T47D (cell line): ENCODE data around the gene DNAJC17.

Experiments used
- DNase-seq, 2 experiments: peaks; one replicate each; pipeline versions ENCODE4 v3.0.0 to v3.0.0-alpha.2; 2011 to 2012; ENCODE audit warnings: low read depth in 1 of 2, low spot score in 1 of 2
- JUND ChIP-seq: IDR thresholded peaks from 2 replicates; pipeline ENCODE4 v1.6.1; 2012; ENCODE audit warnings: low read depth
- in situ Hi-C: cut with HindIII; loops from 2 replicates; pipeline ENCODE4 v1.10.0; 2016; ENCODE audit warnings: low sequenced_read_pairs, low pct_unique_long_range_greater_than_20kb

Gene DNAJC17

GRCh38 chr15:40843885-40844695 is 36.8 kb upstream of the DNAJC17 start, which contains the start of gene SPINT1:
SPINT1 (plus strand) TSS chr15:40844048; CDS start chr15:40844555, 507 bp downstream.
- TF ChIP-seq JUND: no peak
- in situ Hi-C loops: no loop called here
- DNase-seq: peak; percentile 67 to 85

GRCh38 chr15:40843261-40843884 is 36.1 kb upstream of the DNAJC17 start:
- TF ChIP-seq JUND: no peak
- DNase-seq: no peak
- in situ Hi-C loops: no loop called here

GRCh38 chr15:40841741-40842140 is 34.5 kb upstream of the DNAJC17 start:
- no peak for DNase-seq
- in situ Hi-C loops: no loop called here

GRCh38 chr15:40838756-40839155 is 31.5 kb upstream of the DNAJC17 start:
- no peak for DNase-seq
- in situ Hi-C loops: no loop called here
- TF ChIP-seq JUND: no peak

More at GRCh38 chr15:40841741-40842140, 34.5 kb upstream of the DNAJC17 start:
- no peak for TF ChIP-seq JUND

GRCh38 chr15:40836020-40836419 is 28.7 kb upstream of the DNAJC17 start:
- no peak for DNase-seq
- in situ Hi-C loops: no loop called here
- no peak for TF ChIP-seq JUND

GRCh38 chr15:40832903-40833302 is 25.6 kb upstream of the DNAJC17 start:
- DNase-seq: no peak
- in situ Hi-C loops: no loop called here

GRCh38 chr15:40831861-40832260 is 24.6 kb upstream of the DNAJC17 start:
- in situ Hi-C loops: no loop called here
- no peak for TF ChIP-seq JUND

More at GRCh38 chr15:40832903-40833302, 25.6 kb upstream of the DNAJC17 start:
- no peak for TF ChIP-seq JUND

GRCh38 chr15:40830884-40831283 is 23.6 kb upstream of the DNAJC17 start:
- peak in 1 of 2 experiments; percentile 29 for DNase-seq
- no peak for TF ChIP-seq JUND

More at GRCh38 chr15:40831861-40832260, 24.6 kb upstream of the DNAJC17 start:
- DNase-seq: no peak

GRCh38 chr15:40829115-40829514 is 21.8 kb upstream of the DNAJC17 start:
- TF ChIP-seq JUND: no peak
- DNase-seq: peak in 1 of 2 experiments; percentile 27
- in situ Hi-C loops: no loop called here

More at GRCh38 chr15:40830884-40831283, 23.6 kb upstream of the DNAJC17 start:
- in situ Hi-C loops: no loop called here

- no peak for TF ChIP-seq JUND
- in situ Hi-C loops: no loop called here
- peak in 1 of 2 experiments; percentile 41 for DNase-seq
Measured at GRCh38 chr15:40828447-40829036, 21.3 kb upstream of the DNAJC17 start, which contains the start of gene PPP1R14D. PPP1R14D (minus strand) TSS chr15:40828708; CDS start chr15:40828641, 67 bp downstream.

- DNase-seq: no peak
- no peak for TF ChIP-seq JUND
- in situ Hi-C loops: no loop called here
Measured at GRCh38 chr15:40826423-40827075, 19.3 kb upstream of the DNAJC17 start.
